K562 (cell line): ENCODE results near the gene FRMD5. TPM values are rescaled to one million over a fixed set of nuclear protein-coding genes. Genes with fewer than 3 reads are reported as not detected.

Source experiments
- ARID2 ChIP-seq: fragments of 450-650 bp; IDR thresholded peaks from 2 replicates; pipeline ENCODE4 v1.6.1; 2017; ENCODE audit warnings: antibody characterized with exemption, mild to moderate bottlenecking
- SIN3A ChIP-seq, 2 experiments: fragments of 150-350 bp in 1 of 2; IDR thresholded peaks; 2 replicates each; pipeline ENCODE4 v1.6.1; 2011 to 2016; ENCODE audit warnings: borderline replicate concordance in 2 of 2, low read depth in 2 of 2, low read length in 2 of 2, mild to moderate bottlenecking in 2 of 2, moderate library complexity in 2 of 2; ENCODE audit not compliant: control insufficient read depth in 1 of 2
- SMAD1 ChIP-seq: fragments of 150-350 bp; IDR thresholded peaks from 2 replicates; pipeline ENCODE4 v1.6.1; 2014; ENCODE audit warnings: low read length, low read depth; ENCODE audit not compliant: partially characterized antibody
- SMAD2 ChIP-seq: fragments of 150-350 bp; IDR thresholded peaks from 2 replicates; pipeline ENCODE4 v1.6.1; 2014; ENCODE audit warnings: low read depth, mild to moderate bottlenecking, low read length
- SMARCB1 ChIP-seq: IDR thresholded peaks from 2 replicates; pipeline ENCODE4 v1.6.1; 2011; ENCODE audit warnings: improper control_type of control experiment, low read depth; ENCODE audit not compliant: insufficient read length
- ZBTB9 ChIP-seq: fragments of 450-650 bp; formaldehyde crosslinking; IDR thresholded peaks from 2 replicates; pipeline ENCODE4 v1.4.0; 2020; ENCODE audit warnings: mild to moderate bottlenecking, moderate library complexity
- ZNF431 ChIP-seq: sonication (generic); formaldehyde crosslinking; IDR thresholded peaks from 2 replicates; pipeline ENCODE4 v1.8.0; 2022; ENCODE audit warnings: mild to moderate bottlenecking, missing genetic modification reagents
- ZNF785 ChIP-seq: fragments of 250-450 bp; sonication (Bioruptor Pico); IDR thresholded peaks from 2 replicates; pipeline ENCODE4 v1.4.0; 2020; ENCODE audit warnings: mild to moderate bottlenecking
- polyA plus RNA-seq, 8 experiments: library from polyadenylated mRNA; depleted of rRNA in 4 of 8; stranded (reverse) in 5 of 8; unstranded in 3 of 8; fragments of >200 nt; fragmentation: Nextera tagmentation in 2 of 8; fragmentation: Illumina TruSeq in 1 of 8; extraction: Ambion mirVana in 2 of 8; extraction: Trizol in 1 of 8; gene quantifications; 2 replicates each; pipeline versions ENCODE4 v1.2.1 to v1.2.3, GENCODE V29; 2011 to 2014; ENCODE audit warnings: inconsistent platforms in 1 of 8, missing spikeins in 1 of 8
- total RNA-seq, 7 experiments: library from RNA; depleted of rRNA in 6 of 7; stranded (reverse); fragments of >200 nt in 6 of 7; fragmentation: Illumina TruSeq in 2 of 7; extraction: Trizol in 2 of 7; gene quantifications; 2 replicates each; pipeline versions ENCODE4 v1.2.1 to v1.2.3, GENCODE V29; 2011 to 2021; ENCODE audit warnings: low replicate concordance in 1 of 7
- TF ChIP-seq, protein P1 (sequence below), 2 experiments: fragments of 450-650 bp; IDR thresholded peaks; 2 replicates each; pipeline ENCODE4 v1.6.1; 2016; ENCODE audit warnings: mild to moderate bottlenecking in 2 of 2, borderline replicate concordance in 1 of 2, low read depth in 1 of 2, moderate library complexity in 1 of 2
- TF ChIP-seq, protein P2 (sequence below): sonication (generic); formaldehyde crosslinking; IDR thresholded peaks from 2 replicates; pipeline ENCODE4 v1.9.0; 2022; ENCODE audit warnings: mild to moderate bottlenecking, missing genetic modification reagents
- TF ChIP-seq, protein P3 (sequence below): IDR thresholded peaks from 3 replicates; pipeline ENCODE4 v1.6.1; 2011; ENCODE audit warnings: borderline replicate concordance, mild to moderate bottlenecking; ENCODE audit not compliant: insufficient read length, insufficient read depth

Gene FRMD5
- total and polyA plus RNA-seq, 9 of the 15 experiments (the other 6 are each of a cell fraction or from before 2014, with no cell fraction given) = 0.13 to 0.38 TPM; not detected in 7

- TF ChIP-seq, protein P1, sequence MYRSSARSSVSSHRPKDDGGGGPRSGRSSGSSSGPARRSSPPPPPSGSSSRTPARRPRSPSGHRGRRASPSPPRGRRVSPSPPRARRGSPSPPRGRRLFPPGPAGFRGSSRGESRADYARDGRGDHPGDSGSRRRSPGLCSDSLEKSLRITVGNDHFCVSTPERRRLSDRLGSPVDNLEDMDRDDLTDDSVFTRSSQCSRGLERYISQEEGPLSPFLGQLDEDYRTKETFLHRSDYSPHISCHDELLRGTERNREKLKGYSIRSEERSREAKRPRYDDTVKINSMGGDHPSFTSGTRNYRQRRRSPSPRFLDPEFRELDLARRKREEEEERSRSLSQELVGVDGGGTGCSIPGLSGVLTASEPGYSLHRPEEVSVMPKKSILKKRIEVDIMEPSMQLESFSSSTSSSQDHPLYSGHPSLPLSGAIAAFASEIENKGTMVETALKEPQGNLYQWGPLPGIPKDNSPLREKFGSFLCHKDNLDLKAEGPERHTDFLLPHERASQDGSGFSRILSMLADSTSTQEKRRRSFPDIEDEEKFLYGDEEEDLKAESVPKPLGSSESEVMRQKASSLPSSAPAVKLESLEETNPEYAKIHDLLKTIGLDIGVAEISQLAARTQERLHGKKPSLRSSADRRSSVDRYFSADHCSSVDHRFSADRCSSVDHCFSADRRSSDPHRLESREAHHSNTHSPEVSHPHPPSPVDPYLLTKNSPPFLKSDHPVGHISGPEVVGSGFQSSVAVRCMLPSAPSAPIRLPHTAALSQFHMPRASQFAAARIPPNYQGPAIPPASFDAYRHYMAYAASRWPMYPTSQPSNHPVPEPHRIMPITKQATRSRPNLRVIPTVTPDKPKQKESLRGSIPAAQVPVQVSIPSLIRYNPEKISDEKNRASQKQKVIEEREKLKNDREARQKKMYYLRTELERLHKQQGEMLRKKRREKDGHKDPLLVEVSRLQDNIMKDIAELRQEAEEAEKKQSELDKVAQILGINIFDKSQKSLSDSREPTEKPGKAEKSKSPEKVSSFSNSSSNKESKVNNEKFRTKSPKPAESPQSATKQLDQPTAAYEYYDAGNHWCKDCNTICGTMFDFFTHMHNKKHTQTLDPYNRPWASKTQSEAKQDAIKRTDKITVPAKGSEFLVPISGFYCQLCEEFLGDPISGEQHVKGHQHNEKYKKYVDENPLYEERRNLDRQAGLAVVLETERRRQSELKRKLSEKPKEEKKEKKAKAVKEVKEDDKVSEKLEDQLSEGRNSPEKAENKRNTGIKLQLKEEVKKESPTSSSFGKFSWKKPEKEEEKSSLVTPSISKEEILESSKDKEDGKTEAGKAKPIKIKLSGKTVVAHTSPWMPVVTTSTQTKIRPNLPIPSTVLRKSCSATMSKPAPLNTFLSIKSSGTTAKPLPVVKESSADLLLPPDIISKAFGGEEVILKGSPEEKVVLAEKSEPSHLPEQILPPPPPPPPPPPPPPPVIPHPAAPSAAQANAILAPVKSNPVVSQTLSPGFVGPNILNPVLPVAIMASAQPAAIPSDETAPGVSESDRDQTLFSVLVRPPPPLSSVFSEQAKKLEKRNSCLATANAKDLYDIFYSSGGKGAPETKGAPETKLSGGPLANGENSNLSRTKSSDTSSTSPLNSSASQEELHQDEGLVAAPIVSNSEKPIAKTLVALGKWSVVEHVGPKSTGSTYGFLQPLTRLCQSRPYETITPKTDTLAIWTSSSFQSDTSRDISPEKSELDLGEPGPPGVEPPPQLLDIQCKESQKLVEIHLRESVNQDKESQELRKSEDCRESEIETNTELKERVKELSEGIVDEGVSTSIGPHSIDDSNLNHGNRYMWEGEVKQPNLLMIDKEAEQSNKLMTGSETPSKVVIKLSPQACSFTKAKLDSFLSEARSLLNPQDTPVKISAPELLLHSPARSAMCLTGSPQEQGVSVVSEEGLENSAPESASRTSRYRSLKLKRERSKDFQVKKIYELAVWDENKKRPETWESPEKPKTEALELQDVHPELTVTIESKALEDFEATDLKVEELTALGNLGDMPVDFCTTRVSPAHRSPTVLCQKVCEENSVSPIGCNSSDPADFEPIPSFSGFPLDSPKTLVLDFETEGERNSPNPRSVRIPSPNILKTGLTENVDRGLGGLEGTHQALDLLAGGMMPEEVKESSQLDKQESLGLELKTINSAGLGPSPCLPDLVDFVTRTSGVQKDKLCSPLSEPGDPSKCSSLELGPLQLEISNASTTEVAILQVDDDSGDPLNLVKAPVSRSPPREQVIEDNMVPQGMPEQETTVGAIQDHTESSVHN (IDR thresholded peaks at IDR 0.05; ENCODE audit: borderline replicate concordance in 1 of 2, low read depth in 1 of 2) = peak in 1 of 2 experiments; percentile 47; a peak in 1 of 4 replicates
- peak; percentile 51 for TF ChIP-seq SMAD1
- TF ChIP-seq ZNF785 = no peak
- no peak for TF ChIP-seq SMARCB1
- TF ChIP-seq, protein P2, sequence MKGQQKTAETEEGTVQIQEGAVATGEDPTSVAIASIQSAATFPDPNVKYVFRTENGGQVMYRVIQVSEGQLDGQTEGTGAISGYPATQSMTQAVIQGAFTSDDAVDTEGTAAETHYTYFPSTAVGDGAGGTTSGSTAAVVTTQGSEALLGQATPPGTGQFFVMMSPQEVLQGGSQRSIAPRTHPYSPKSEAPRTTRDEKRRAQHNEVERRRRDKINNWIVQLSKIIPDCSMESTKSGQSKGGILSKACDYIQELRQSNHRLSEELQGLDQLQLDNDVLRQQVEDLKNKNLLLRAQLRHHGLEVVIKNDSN (CRISPR knock-in tag) = no peak
- TF ChIP-seq ZNF431 (CRISPR knock-in tag) = peak; percentile 57; the same call in 1 of the 2 replicates
- 0 out of 2 replicates have a peak, but pooled peaks have one; percentile 33 for TF ChIP-seq ARID2
- no peak for TF ChIP-seq SMAD2
- TF ChIP-seq, protein P3, sequence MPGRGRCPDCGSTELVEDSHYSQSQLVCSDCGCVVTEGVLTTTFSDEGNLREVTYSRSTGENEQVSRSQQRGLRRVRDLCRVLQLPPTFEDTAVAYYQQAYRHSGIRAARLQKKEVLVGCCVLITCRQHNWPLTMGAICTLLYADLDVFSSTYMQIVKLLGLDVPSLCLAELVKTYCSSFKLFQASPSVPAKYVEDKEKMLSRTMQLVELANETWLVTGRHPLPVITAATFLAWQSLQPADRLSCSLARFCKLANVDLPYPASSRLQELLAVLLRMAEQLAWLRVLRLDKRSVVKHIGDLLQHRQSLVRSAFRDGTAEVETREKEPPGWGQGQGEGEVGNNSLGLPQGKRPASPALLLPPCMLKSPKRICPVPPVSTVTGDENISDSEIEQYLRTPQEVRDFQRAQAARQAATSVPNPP = no peak
- TF ChIP-seq SIN3A (IDR thresholded peaks at IDR 0.05; ENCODE audit: borderline replicate concordance in 2 of 2, control insufficient read depth in 1 of 2, low read depth in 2 of 2, low read length in 2 of 2) = peak; percentile 8 to 96; a peak in 1 of 4 replicates
- TF ChIP-seq ZBTB9 (CRISPR knock-in tag) = no peak
These were observed 370.5 kb downstream of the FRMD5 start, which contains the start of gene MFAP1 (continued) for GRCh38 chr15:43824302-43825246.
